ENCODE results near the gene RHBG. TPM values are rescaled to one million over a fixed set of nuclear protein-coding genes. Genes with fewer than 3 reads are reported as not detected.
"Not testable (repeated sequence)": the region's sequence is repeated elsewhere in the genome, so short reads cannot be mapped to it uniquely, and the experiment has no call there.

The RHBG gene
- total RNA-seq, 1 experiment from 2014 or later: 1.5 TPM

GRCh38 chr1:156320560-156320959 lies 48.5 kb upstream of the RHBG start:
- Histone ChIP-seq H3K9ac (ENCODE audit: extremely low read depth, insufficient read length, low read length) (no peak overlapping the region), H3K4ac (ENCODE audit: low read depth, low read length) (no peak overlapping the region), H3K9me3 (ENCODE audit: control insufficient read depth, low read depth, low read length) (no peaks in the 10 kb centered on the region), H3K18ac (ENCODE audit: insufficient read length, low read depth, low read length) (no peak overlapping the region), H2BK12ac (ENCODE audit: insufficient read length, low read depth, low read length) (no peak overlapping the region), H2BK120ac (ENCODE audit: low read depth, low read length, poor library complexity, severe bottlenecking) (no peak overlapping the region), H3K79me1 (ENCODE audit: insufficient read depth, low read depth, low read length, poor library complexity, severe bottlenecking) (no peaks in the 10 kb centered on the region), H2AK5ac (ENCODE audit: insufficient read length, low read length) (no peak overlapping the region), H3K23ac (ENCODE audit: insufficient read length, low read depth, low read length) (no peak overlapping the region), H2BK5ac (ENCODE audit: insufficient read length, low read length) (no peak overlapping the region), H3K4me1 (ENCODE audit: insufficient read depth, low read length) (no peaks in the 10 kb centered on the region), H3K4me2 (ENCODE audit: insufficient read depth, insufficient read length, low read length) (no peak overlapping the region), H2BK15ac (ENCODE audit: low read depth, low read length) (no peak overlapping the region), H4K5ac (ENCODE audit: insufficient read length, low read depth, low read length) (no peak overlapping the region), H4K91ac (ENCODE audit: insufficient read length, low read depth, low read length) (no peak overlapping the region), H3K79me2 (ENCODE audit: insufficient read depth, low read length) (no peaks in the 10 kb centered on the region), H3K27ac (ENCODE audit: insufficient read length, low read depth, low read length) (no peak overlapping the region), H4K8ac (replicated peaks; ENCODE audit: insufficient read length, low read depth, low read length) (no peak overlapping the region), H3K14ac (ENCODE audit: insufficient read depth, low read length) (no peak overlapping the region), H2BK20ac (ENCODE audit: low read depth, low read length, poor library complexity, severe bottlenecking) (no peak overlapping the region), H4K20me1 (ENCODE audit: control insufficient read depth, insufficient read depth, insufficient read length) (no peaks in the 10 kb centered on the region), H3K23me2 (ENCODE audit: insufficient read length, low read depth, low read length, poor library complexity, severe bottlenecking) (no peaks in the 10 kb centered on the region), H2AFZ (ENCODE audit: low read length) (no peak overlapping the region), H3T11ph (ENCODE audit: low read length) (no peak overlapping the region), H3K27me3 (ENCODE audit: insufficient read depth, low read length) (no peaks in the 10 kb centered on the region), H3K56ac (ENCODE audit: insufficient read length, low read depth, low read length) (no peak overlapping the region)
- Mint-ChIP-seq H3K36me3 (ENCODE audit: insufficient read depth in 1 of 3, low read depth in 3 of 3) (peaks cover 64 to 96% (median 89%) of the 10 kb centered on the region in 3 experiments), H3K4me3 (no peak overlapping the region), H3K9me3 (no peaks in the 10 kb centered on the region), H3K27me3 (ENCODE audit: low read depth) (no peaks in the 10 kb centered on the region), H3K27ac (no peak overlapping the region), H3K4me1 (no peaks in the 10 kb centered on the region)
- no CpG with 5 or more reads among the region's 3 CpGs for WGBS (ENCODE audit: extremely low coverage, insufficient read length, low lambda C conversion rate)
- TF ChIP-seq CTCF (conservative IDR thresholded peaks at IDR 0.05): no peak
- DNase-seq: no peak

GRCh38 chr1:156323179-156323578 lies 45.8 kb upstream of the RHBG start:
- not testable (repeated sequence) for H3K4me3 Mint-ChIP-seq; H4K20me1 ChIP-seq (ENCODE audit: control insufficient read depth, insufficient read depth, insufficient read length); H3K27ac Mint-ChIP-seq; H4K8ac ChIP-seq (replicated peaks; ENCODE audit: insufficient read length, low read depth, low read length); H3K4me2 ChIP-seq (ENCODE audit: insufficient read depth, insufficient read length, low read length); H3K79me1 ChIP-seq (ENCODE audit: insufficient read depth, low read depth, low read length, poor library complexity, severe bottlenecking); H2BK15ac ChIP-seq (ENCODE audit: low read depth, low read length); H4K91ac ChIP-seq (ENCODE audit: insufficient read length, low read depth, low read length); H2BK5ac ChIP-seq (ENCODE audit: insufficient read length, low read length); H3K18ac ChIP-seq (ENCODE audit: insufficient read length, low read depth, low read length); H3K27me3 ChIP-seq (ENCODE audit: insufficient read depth, low read length); H3K14ac ChIP-seq (ENCODE audit: insufficient read depth, low read length); H3K4me1 Mint-ChIP-seq; H2AK5ac ChIP-seq (ENCODE audit: insufficient read length, low read length); H3K79me2 ChIP-seq (ENCODE audit: insufficient read depth, low read length); H2AFZ ChIP-seq (ENCODE audit: low read length); H3K27me3 Mint-ChIP-seq (ENCODE audit: low read depth); H3K56ac ChIP-seq (ENCODE audit: insufficient read length, low read depth, low read length); H4K5ac ChIP-seq (ENCODE audit: insufficient read length, low read depth, low read length); H2BK120ac ChIP-seq (ENCODE audit: low read depth, low read length, poor library complexity, severe bottlenecking); H3K27ac ChIP-seq (ENCODE audit: insufficient read length, low read depth, low read length); H3K9me3 ChIP-seq (ENCODE audit: control insufficient read depth, low read depth, low read length); H3K23me2 ChIP-seq (ENCODE audit: insufficient read length, low read depth, low read length, poor library complexity, severe bottlenecking); H2BK12ac ChIP-seq (ENCODE audit: insufficient read length, low read depth, low read length); H3T11ph ChIP-seq (ENCODE audit: low read length); H3K9me3 Mint-ChIP-seq; H2BK20ac ChIP-seq (ENCODE audit: low read depth, low read length, poor library complexity, severe bottlenecking); H3K23ac ChIP-seq (ENCODE audit: insufficient read length, low read depth, low read length); H3K4me1 ChIP-seq (ENCODE audit: insufficient read depth, low read length); H3K9ac ChIP-seq (ENCODE audit: extremely low read depth, insufficient read length, low read length); H3K4ac ChIP-seq (ENCODE audit: low read depth, low read length); DNase-seq
- H3K36me3 Mint-ChIP-seq (ENCODE audit: insufficient read depth in 1 of 3, low read depth in 3 of 3): peaks cover 54 to 85% (median 68%) of the 10 kb centered on the region in 3 experiments
- no CpG with 5 or more reads among the region's 9 CpGs for WGBS (ENCODE audit: extremely low coverage, insufficient read length, low lambda C conversion rate)
